ENCODE data around the gene SLC6A3. TPM values are rescaled to one million over a fixed set of nuclear protein-coding genes. Genes with fewer than 3 reads are reported as not detected.
"Not testable (repeated sequence)": the region's sequence is repeated elsewhere in the genome, so short reads cannot be mapped to it uniquely, and the experiment has no call there.

SLC6A3 gene
- total RNA-seq, 1 donor from 2014 or later: 0.16 TPM

GRCh38 chr5:1385395-1386273, 59.6 kb downstream of the SLC6A3 start:
- ATAC-seq: peak; percentile 92

- no peak for ATAC-seq
These were observed 60.7 kb downstream of the SLC6A3 start for GRCh38 chr5:1384521-1384920.

- no peak for ATAC-seq
These were observed 61.3 kb downstream of the SLC6A3 start for GRCh38 chr5:1383886-1384401.

GRCh38 chr5:1383344-1383743, 61.9 kb downstream of the SLC6A3 start:
- no peak for ATAC-seq

- no peak for ATAC-seq
These were observed 63.0 kb downstream of the SLC6A3 start for GRCh38 chr5:1382248-1382700.

- ATAC-seq: no peak
These were observed 63.6 kb downstream of the SLC6A3 start for GRCh38 chr5:1381370-1382247.

GRCh38 chr5:1380910-1381309, 64.3 kb downstream of the SLC6A3 start:
- no peak for ATAC-seq

GRCh38 chr5:1380011-1380817, 65.0 kb downstream of the SLC6A3 start:
- peak; percentile 40 for ATAC-seq

- ATAC-seq: no peak
These were observed 66.2 kb downstream of the SLC6A3 start for GRCh38 chr5:1378866-1379659.

GRCh38 chr5:1378096-1378495, 67.1 kb downstream of the SLC6A3 start:
- ATAC-seq: no peak

- no peak for ATAC-seq
These were observed 68.3 kb downstream of the SLC6A3 start for GRCh38 chr5:1376981-1377380.

- no peak for ATAC-seq
These were observed 69.1 kb downstream of the SLC6A3 start for GRCh38 chr5:1375871-1376810.

GRCh38 chr5:1374679-1375055, 70.6 kb downstream of the SLC6A3 start:
- no peak for ATAC-seq

GRCh38 chr5:1374030-1374678, 71.1 kb downstream of the SLC6A3 start:
- ATAC-seq: no peak

- not testable (repeated sequence) for ATAC-seq
These were observed 73.3 kb downstream of the SLC6A3 start for GRCh38 chr5:1371972-1372342.

- ATAC-seq: no peak
These were observed 73.8 kb downstream of the SLC6A3 start for GRCh38 chr5:1371218-1371971.

- no peak for ATAC-seq
These were observed 75.2 kb downstream of the SLC6A3 start for GRCh38 chr5:1370006-1370405.

- no peak for ATAC-seq
These were observed 76.5 kb downstream of the SLC6A3 start for GRCh38 chr5:1368756-1369155.

GRCh38 chr5:1368236-1368635, 77.0 kb downstream of the SLC6A3 start:
- no peak for ATAC-seq
